DND-41 (cell line): ENCODE results near the gene AOPEP.

ENCODE experiments used
- CTCF ChIP-seq: IDR thresholded peaks from 2 replicates; pipeline ENCODE4 v1.5.1; 2012; ENCODE audit warnings: borderline replicate concordance, low read length, moderate library complexity, mild to moderate bottlenecking; ENCODE audit not compliant: poor library complexity, severe bottlenecking; ENCODE audit errors: extremely low read depth
- EZH2 ChIP-seq: IDR thresholded peaks from 3 replicates; pipeline ENCODE4 v1.6.1; 2012; ENCODE audit warnings: borderline replicate concordance, low read depth, mild to moderate bottlenecking, moderate library complexity, low read length, inconsistent platforms; ENCODE audit not compliant: severe bottlenecking

DNA sequence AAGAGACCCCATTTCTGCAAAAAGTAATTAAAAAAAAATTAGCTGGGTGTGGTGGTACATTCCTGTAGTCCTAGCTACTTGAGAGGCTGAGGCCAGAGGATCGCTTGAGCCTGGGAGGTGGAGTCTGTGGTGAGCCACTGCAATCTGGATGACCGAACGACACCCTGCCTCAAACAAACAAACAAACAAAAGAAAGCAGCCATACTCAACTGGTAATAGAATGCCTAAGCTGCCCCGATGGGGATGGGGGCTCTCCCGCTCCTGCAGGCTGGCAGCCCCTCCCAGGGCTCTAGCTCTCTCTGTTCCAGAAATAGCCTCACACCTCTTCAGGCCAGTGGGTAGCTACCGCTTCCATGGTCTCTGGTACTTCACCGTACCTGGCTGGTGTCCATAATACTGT is 349.2 kb downstream of the AOPEP start:
- TF ChIP-seq CTCF, result no peak
- no peak for TF ChIP-seq EZH2
